Measurements from ENCODE around the gene RALGPS1. TPM values are rescaled to one million over a fixed set of nuclear protein-coding genes. Genes with fewer than 3 reads are reported as not detected.
A peak's percentile ranks its signal among the peaks of the same experiment; 100 is the strongest.

RALGPS1 gene
- total and polyA plus RNA-seq, 2 of the 8 experiments (the other 6 are each of a cell fraction or from before 2014, with no cell fraction given), result 20.0 to 23.5 TPM

- Histone ChIP-seq H2BK5ac (ENCODE audit: low read depth, low read length) (no peak overlapping the region), H3K27me3 (replicated peaks in 1 of 4; ENCODE audit: control insufficient read depth in 3 of 4, extremely low read depth in 1 of 4, insufficient read depth in 3 of 4, low read length in 3 of 4) (no peaks in the 10 kb centered on the region), H4K8ac (ENCODE audit: extremely low read depth, insufficient read depth, low read length) (no peak overlapping the region), H3K36me3 (ENCODE audit: control insufficient read depth in 2 of 4, insufficient read depth in 4 of 4, low read length in 3 of 4) (no peaks in the 10 kb centered on the region), H4K5ac (ENCODE audit: insufficient read length, low read depth, low read length) (no peak overlapping the region), H2BK12ac (ENCODE audit: low read depth, low read length) (no peak overlapping the region), H3K9ac (replicated peaks in 1 of 4; ENCODE audit: extremely low read depth in 1 of 4, low read depth in 3 of 4, low read length in 3 of 4) (no peak overlapping the region), H2BK15ac (ENCODE audit: low read length) (no peak overlapping the region), H3K79me1 (ENCODE audit: low read depth, low read length) (peaks cover 8% of the 10 kb centered on the region; the same call in 1 of the 2 replicates), H3K23me2 (ENCODE audit: low read depth, low read length) (no peaks in the 10 kb centered on the region), H3K79me2 (ENCODE audit: control insufficient read depth in 1 of 2, insufficient read depth in 2 of 2, low read length in 2 of 2) (peaks cover 0 to 3% of the 10 kb centered on the region in 2 experiments; a peak in 1 of 4 replicates), H3K4ac (replicated peaks; ENCODE audit: insufficient read length, low read depth, low read length) (no peak overlapping the region), H3K56ac (replicated peaks; ENCODE audit: insufficient read length, low read depth, low read length) (no peak overlapping the region), H4K20me1 (replicated peaks in 1 of 2; ENCODE audit: control insufficient read depth in 1 of 2, insufficient read depth in 2 of 2, low read length in 2 of 2) (peaks cover 0 to 7% of the 10 kb centered on the region in 2 experiments), H3K4me1 (replicated peaks in 1 of 4; ENCODE audit: control insufficient read depth in 3 of 4, insufficient read depth in 4 of 4, low read length in 3 of 4) (peaks cover 0 to 3% (median 0%) of the 10 kb centered on the region in 4 experiments; a peak in 1 of 7 replicates), H2BK20ac (ENCODE audit: low read length) (no peak overlapping the region), H3K14ac (ENCODE audit: insufficient read length) (no peak overlapping the region), H2AFZ (ENCODE audit: low read length) (no peak overlapping the region), H3K23ac (ENCODE audit: insufficient read length) (no peak overlapping the region), H2AK5ac (ENCODE audit: low read depth, low read length) (no peak overlapping the region), H3K4me3 (ENCODE audit: extremely low read depth in 1 of 4, insufficient read depth in 2 of 4, low read depth in 3 of 4, low read length in 4 of 4) (no peak overlapping the region), H3K18ac (ENCODE audit: extremely low read depth, low read length) (no peak overlapping the region), H4K91ac (replicated peaks; ENCODE audit: insufficient read length, low read length) (no peak overlapping the region), H2BK120ac (replicated peaks; ENCODE audit: low read depth, low read length) (no peak overlapping the region), H3K4me2 (ENCODE audit: insufficient read depth in 1 of 2, low read depth in 2 of 2, low read length in 2 of 2) (no peak overlapping the region), H3K27ac (ENCODE audit: low read depth, low read length) (no peak overlapping the region), H3K9me3 (ENCODE audit: insufficient read depth in 2 of 2, low read depth in 1 of 2, low read length in 1 of 2) (no peaks in the 10 kb centered on the region)
- FAIRE-seq (peak; percentile 73), DNase-seq (ENCODE audit: low read depth in 1 of 2, low spot score in 2 of 2) (peak in 1 of 2 experiments; percentile 17)
- POLR2A ChIA-PET (ENCODE audit: partially characterized antibody), result interaction anchor here (0.7 to 1.5 kb wide), 2 partner anchors 263 to 501 kb away, joined by 3 to 4 read pairs; no protein-coding TSS in a partner anchor
- CTCF ChIA-PET (ENCODE audit: partially characterized antibody), result interaction anchor here (0.6 to 11.9 kb wide), 29 partner anchors 9 to 288 kb away, joined by 3 to 164 read pairs (median 4); no protein-coding TSS in a partner anchor
- 89% methylated on average over 1 of the region's 1 CpG; no CpG with 5 or more reads in 1 of the 2 experiments for WGBS, 2 experiments (ENCODE audit: extremely low coverage in 1 of 2, insufficient coverage in 1 of 2, insufficient read length in 1 of 2, insufficient replicate concordance in 2 of 2, low coverage in 1 of 2, low lambda C conversion rate in 2 of 2, missing lambda C conversion rate in 1 of 2)
- TF ChIP-seq CEBPB (IDR thresholded peaks at IDR 0.05; ENCODE audit: low read depth, low read length) (no peak), RAD21 (IDR thresholded peaks at IDR 0.05 in 1 of 2, conservative IDR thresholded peaks at IDR 0.05 in 1 of 2; ENCODE audit: low read depth in 2 of 2, low read length in 2 of 2) (peak; percentile 82 to 85), CBX5 (IDR thresholded peaks at IDR 0.05; ENCODE audit: low read depth, low read length) (no peak), POLR2A (IDR thresholded peaks at IDR 0.05; ENCODE audit: control extremely low read depth in 1 of 2, low read depth in 2 of 2, low read length in 2 of 2) (no peak), RFX5 (IDR thresholded peaks at IDR 0.05; ENCODE audit: borderline replicate concordance, low read depth, low read length) (no peak), EGR1 (IDR thresholded peaks at IDR 0.05; ENCODE audit: borderline replicate concordance, low read depth, low read length) (no peak), SIX5 (IDR thresholded peaks at IDR 0.05; ENCODE audit: low read depth, low read length) (no peak), TCF12 (IDR thresholded peaks at IDR 0.05; ENCODE audit: low read depth, low read length) (peak; percentile 78; the same call in 1 of the 2 replicates), SRF (IDR thresholded peaks at IDR 0.05; ENCODE audit: low read depth, low read length) (no peak), ASH2L (IDR thresholded peaks at IDR 0.05; ENCODE audit: low read length) (no peak), RXRA (IDR thresholded peaks at IDR 0.05; ENCODE audit: insufficient read depth, low read depth, low read length) (no peak)
- TF ChIP-seq, protein P1, sequence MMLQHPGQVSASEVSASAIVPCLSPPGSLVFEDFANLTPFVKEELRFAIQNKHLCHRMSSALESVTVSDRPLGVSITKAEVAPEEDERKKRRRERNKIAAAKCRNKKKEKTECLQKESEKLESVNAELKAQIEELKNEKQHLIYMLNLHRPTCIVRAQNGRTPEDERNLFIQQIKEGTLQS (IDR thresholded peaks at IDR 0.05; ENCODE audit: insufficient read depth, low read depth, low read length), result no peak
- TF ChIP-seq, protein P2, sequence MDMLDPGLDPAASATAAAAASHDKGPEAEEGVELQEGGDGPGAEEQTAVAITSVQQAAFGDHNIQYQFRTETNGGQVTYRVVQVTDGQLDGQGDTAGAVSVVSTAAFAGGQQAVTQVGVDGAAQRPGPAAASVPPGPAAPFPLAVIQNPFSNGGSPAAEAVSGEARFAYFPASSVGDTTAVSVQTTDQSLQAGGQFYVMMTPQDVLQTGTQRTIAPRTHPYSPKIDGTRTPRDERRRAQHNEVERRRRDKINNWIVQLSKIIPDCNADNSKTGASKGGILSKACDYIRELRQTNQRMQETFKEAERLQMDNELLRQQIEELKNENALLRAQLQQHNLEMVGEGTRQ (IDR thresholded peaks at IDR 0.05; ENCODE audit: low read length), result no peak
Measured at GRCh38 chr9:126947529-126947928, 32.9 kb downstream of the RALGPS1 start.

All from H1 (cell line).